SK-N-MC (cell line): Measurements from ENCODE around the gene GRIK2.

Experiments used
- FOXP2 ChIP-seq: optimal IDR thresholded peaks from 2 replicates; pipeline ENCODE3; 2011; ENCODE audit warnings: mild to moderate bottlenecking, moderate library complexity; ENCODE audit not compliant: insufficient read depth; ENCODE audit errors: extremely low read length, control extremely low read depth
- POLR2AphosphoS5 ChIP-seq: IDR thresholded peaks from 2 replicates; pipeline ENCODE4 v1.6.1; 2012; ENCODE audit warnings: mild to moderate bottlenecking, low read depth, low read length, borderline replicate concordance

DNA sequence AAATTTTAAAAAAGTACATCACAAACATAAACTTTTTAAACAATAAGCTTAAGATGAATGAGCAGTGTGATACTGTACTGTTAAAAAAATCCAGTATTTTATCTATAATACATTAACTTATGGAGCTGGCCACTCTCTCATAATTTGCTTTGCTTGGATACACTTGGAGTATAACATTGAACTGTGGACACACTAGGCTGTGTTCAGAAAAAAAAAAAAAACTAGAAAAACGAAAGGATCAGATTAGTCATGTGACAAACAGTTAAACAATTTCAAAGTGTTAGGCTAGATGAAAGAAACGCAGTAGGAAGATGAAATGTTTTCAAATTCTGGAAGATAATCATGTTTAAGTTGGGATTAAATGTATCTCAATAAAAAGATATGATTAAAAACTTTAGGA, 220.0 kb downstream of the GRIK2 start:
- TF ChIP-seq POLR2AphosphoS5 (no peak), FOXP2 (no peak)
